AG04449 (cell line): ENCODE measurements around the gene ROBO1.
"Not testable (repeated sequence)": the region's sequence is repeated elsewhere in the genome, so short reads cannot be mapped to it uniquely, and the experiment has no call there.

Experiments used
- CTCF ChIA-PET: fragments of 350-600 bp; formaldehyde crosslinking; extraction: SDS; loops from one replicate; lab custom pipeline; 2021; ENCODE audit warnings: antibody characterized with exemption; lab: Yijun Ruan, JAX
- POLR2A ChIA-PET: fragments of 400-600, 350-600 bp; formaldehyde crosslinking; extraction: SDS; loops from one replicate; lab custom pipeline; 2020; ENCODE audit warnings: antibody characterized with exemption, inconsistent platforms; lab: Yijun Ruan, JAX
- DNase-seq: peaks from one replicate; pipeline ENCODE4 v3.0.0-alpha.2; 2010; ENCODE audit warnings: low read depth, low spot score
- H3K4me3 ChIP-seq: 2 replicates; pipeline ENCODE4 v1.5.1; 2011; ENCODE audit warnings: low read depth, mild to moderate bottlenecking, control low read depth, low read length
- CTCF ChIP-seq: IDR thresholded peaks from one replicate; pipeline ENCODE4 v1.5.1; 2011; ENCODE audit warnings: mild to moderate bottlenecking, moderate library complexity, low read length, control low read depth, inconsistent platforms; ENCODE audit not compliant: insufficient read depth; ENCODE audit errors: missing control alignments

The ROBO1 gene

GRCh38 chr3:78697426-78697825 is 1070.4 kb downstream of the ROBO1 start:
- ChIA-PET POLR2A (no interaction called here), CTCF (no interaction called here)
- TF ChIP-seq CTCF = no peak
- no peak overlapping the region for H3K4me3 ChIP-seq
- no peak for DNase-seq

- CTCF ChIA-PET = no interaction called here
Measured at GRCh38 chr3:78690766-78691165, 1077.0 kb downstream of the ROBO1 start.

GRCh38 chr3:78689378-78689777 is 1078.4 kb downstream of the ROBO1 start:
- CTCF ChIA-PET = interaction anchor here (1.1 kb wide), 2 partner anchors 29 to 299 kb away, joined by 3 read pairs; no protein-coding TSS in a partner anchor
- no peak for DNase-seq
- TF ChIP-seq CTCF = no peak
- no peak overlapping the region for H3K4me3 ChIP-seq
- POLR2A ChIA-PET = no interaction called here

More at GRCh38 chr3:78690766-78691165, 1077.0 kb downstream of the ROBO1 start:
- no peak overlapping the region for H3K4me3 ChIP-seq
- DNase-seq = peak; percentile 44
- POLR2A ChIA-PET = no interaction called here
- TF ChIP-seq CTCF = no peak

DNA sequence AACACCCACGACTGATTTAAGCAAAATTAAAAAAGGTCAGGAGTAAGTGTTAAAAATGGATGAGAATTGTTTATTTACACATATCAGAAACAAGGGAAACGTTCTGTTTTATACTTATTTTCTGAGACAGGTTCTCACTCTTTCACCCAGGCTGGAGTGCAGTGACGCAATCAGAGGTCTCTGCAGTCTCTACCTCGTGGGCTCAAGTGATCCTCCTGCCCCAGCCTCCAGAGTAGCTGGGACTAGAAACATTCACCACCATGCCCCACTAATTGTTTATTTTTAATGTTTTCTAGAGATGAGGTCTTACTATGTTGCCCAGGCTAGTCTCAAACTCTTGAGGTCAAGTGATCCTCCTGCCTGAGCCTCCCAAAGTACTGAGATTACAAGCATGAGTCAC is 1080.3 kb downstream of the ROBO1 start:
- TF ChIP-seq CTCF = no peak
- CTCF ChIA-PET = no interaction called here
- no peak overlapping the region for H3K4me3 ChIP-seq
- POLR2A ChIA-PET = no interaction called here
- DNase-seq = no peak

DNA sequence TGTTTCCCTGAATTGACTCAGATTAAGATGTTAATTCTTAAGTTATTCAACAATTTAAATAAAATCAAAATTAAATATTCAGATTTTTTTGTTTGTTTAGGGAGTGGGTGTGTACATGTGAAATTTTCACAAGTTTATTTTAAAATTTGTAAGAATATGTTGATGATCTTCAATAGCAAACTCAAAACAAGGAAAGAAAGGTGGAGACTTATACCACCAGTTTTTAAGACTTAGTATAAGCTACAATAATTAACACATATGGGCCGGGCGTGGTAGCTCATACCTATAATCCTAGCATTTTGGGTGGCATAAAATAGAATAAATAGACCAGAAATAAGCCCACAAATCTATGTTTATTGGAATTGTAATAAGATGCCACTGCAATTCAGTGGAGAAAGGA is 1084.5 kb downstream of the ROBO1 start:
- TF ChIP-seq CTCF = no peak
- POLR2A ChIA-PET = interaction anchor here (1.2 kb wide), 1 partner anchor 335 kb away, joined by 3 read pairs; no protein-coding TSS in a partner anchor
- no peak for DNase-seq
- no peak overlapping the region for H3K4me3 ChIP-seq
- CTCF ChIA-PET = interaction anchor here (1.3 kb wide), 1 partner anchor 38 kb away, joined by 4 read pairs; no protein-coding TSS in a partner anchor

DNA sequence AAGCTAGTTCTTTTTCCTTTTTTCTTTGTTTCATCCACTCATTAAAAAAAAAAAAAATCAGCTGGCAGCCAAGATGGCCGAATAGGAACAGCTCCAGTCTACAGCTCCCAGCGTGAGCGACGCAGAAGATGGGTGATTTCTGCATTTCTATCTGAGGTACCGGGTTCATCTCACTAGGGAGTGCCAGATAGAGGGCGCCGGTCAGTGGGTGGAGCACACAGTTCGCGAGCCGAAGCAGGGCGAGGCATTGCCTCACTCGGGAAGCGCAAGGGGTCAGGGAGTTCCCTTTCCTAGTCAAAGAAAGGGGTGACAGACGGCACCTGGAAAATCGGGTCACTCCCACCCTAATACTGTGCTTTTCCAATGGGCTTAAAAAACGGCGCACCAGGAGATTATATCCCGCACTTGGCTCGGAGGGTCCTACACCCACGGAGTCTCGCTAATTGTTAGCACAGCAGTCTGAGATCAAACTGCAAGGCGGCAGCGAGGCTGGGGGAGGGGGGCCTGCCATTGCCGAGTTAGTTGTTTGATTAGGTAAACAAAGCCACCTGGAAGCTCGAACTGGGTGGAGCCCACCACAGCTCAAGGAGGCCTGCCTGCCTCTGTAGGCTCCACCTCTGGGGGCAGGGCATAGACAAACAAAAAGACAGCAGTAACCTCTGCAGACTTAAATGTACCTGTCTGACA is 1092.5 kb downstream of the ROBO1 start:
- DNase-seq, H3K4me3 ChIP-seq, CTCF ChIA-PET, POLR2A ChIA-PET: not testable (repeated sequence)
